ENCODE data around the gene CHDH.

DNA sequence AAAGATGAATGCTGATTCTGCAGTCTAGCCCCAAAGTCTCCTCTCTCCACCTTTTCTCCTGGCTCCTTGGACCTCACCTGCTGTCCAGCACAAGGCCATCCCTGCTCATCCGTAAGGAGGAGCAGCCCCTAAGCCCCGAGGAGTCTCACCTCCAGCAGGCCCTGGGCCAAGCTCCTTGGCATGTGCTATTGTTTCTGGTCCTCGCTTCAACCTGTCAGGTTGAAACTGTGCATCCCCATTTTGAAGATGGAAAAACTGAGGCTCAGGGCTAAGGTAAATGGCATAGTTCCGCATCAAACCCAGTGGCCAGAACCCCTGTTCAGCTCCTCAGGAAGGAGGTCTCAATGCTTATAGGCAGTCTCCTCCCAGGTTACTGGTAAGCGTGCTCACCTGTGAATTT is 26.1 kb downstream of the CHDH start:
- TF ChIP-seq, protein P1, sequence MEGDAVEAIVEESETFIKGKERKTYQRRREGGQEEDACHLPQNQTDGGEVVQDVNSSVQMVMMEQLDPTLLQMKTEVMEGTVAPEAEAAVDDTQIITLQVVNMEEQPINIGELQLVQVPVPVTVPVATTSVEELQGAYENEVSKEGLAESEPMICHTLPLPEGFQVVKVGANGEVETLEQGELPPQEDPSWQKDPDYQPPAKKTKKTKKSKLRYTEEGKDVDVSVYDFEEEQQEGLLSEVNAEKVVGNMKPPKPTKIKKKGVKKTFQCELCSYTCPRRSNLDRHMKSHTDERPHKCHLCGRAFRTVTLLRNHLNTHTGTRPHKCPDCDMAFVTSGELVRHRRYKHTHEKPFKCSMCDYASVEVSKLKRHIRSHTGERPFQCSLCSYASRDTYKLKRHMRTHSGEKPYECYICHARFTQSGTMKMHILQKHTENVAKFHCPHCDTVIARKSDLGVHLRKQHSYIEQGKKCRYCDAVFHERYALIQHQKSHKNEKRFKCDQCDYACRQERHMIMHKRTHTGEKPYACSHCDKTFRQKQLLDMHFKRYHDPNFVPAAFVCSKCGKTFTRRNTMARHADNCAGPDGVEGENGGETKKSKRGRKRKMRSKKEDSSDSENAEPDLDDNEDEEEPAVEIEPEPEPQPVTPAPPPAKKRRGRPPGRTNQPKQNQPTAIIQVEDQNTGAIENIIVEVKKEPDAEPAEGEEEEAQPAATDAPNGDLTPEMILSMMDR (IDR thresholded peaks at IDR 0.05; ENCODE audit: low read depth, low read length, poor library complexity, severe bottlenecking): no peak
- TF ChIP-seq EZH2phosphoT487 (IDR thresholded peaks at IDR 0.05; ENCODE audit: borderline replicate concordance, low read length): no peak
